MCF 10A (cell line): Measurements from ENCODE around the gene ZNF791. TPM values are rescaled to one million over a fixed set of nuclear protein-coding genes. Genes with fewer than 3 reads are reported as not detected.
"Not testable (repeated sequence)": the region's sequence is repeated elsewhere in the genome, so short reads cannot be mapped to it uniquely, and the experiment has no call there.

ENCODE experiments used
- BruUV-seq: library from RNA; stranded (reverse); fragments of 400-500 nt; replicated peaks from 2 replicates; lab custom pipeline; 2021; lab: Mats Ljungman, UMichigan
- CTCF ChIA-PET: fragments of 300-600 bp; sonication (Branson Sonifier 250); formaldehyde crosslinking; extraction: SDS; loops from one replicate; lab custom pipeline; 2021; ENCODE audit warnings: antibody characterized with exemption, inconsistent platforms; lab: Yijun Ruan, JAX
- POLR2A ChIA-PET: fragments of 300-600, 350-650 bp; sonication (Branson Sonifier 250); formaldehyde crosslinking; extraction: SDS; loops from one replicate; lab custom pipeline; 2020; ENCODE audit warnings: antibody characterized with exemption, inconsistent platforms; lab: Yijun Ruan, JAX
- DNase-seq: peaks from one replicate; pipeline ENCODE4 v3.0.0-alpha.2; 2018; ENCODE audit not compliant: unreplicated experiment
- H3K27ac Mint-ChIP-seq: one replicate; pipeline ENCODE4 v1.8.0; 2022; ENCODE audit warnings: mild to moderate bottlenecking, low read depth, mixed read lengths; ENCODE audit not compliant: unreplicated experiment
- H3K27me3 Mint-ChIP-seq: one replicate; pipeline ENCODE4 v1.8.0; 2022; ENCODE audit warnings: mixed read lengths; ENCODE audit not compliant: insufficient read depth, unreplicated experiment
- H3K36me3 Mint-ChIP-seq: one replicate; pipeline ENCODE4 v1.8.0; 2022; ENCODE audit warnings: mild to moderate bottlenecking, moderate library complexity, mixed read lengths; ENCODE audit not compliant: insufficient read depth, unreplicated experiment
- H3K4me1 Mint-ChIP-seq: one replicate; pipeline ENCODE4 v1.8.0; 2022; ENCODE audit warnings: mixed read lengths; ENCODE audit not compliant: insufficient read depth, unreplicated experiment
- H3K4me3 Mint-ChIP-seq: one replicate; pipeline ENCODE4 v1.8.0; 2022; ENCODE audit warnings: mild to moderate bottlenecking, moderate library complexity, mixed read lengths; ENCODE audit not compliant: unreplicated experiment
- H3K9me3 Mint-ChIP-seq: one replicate; pipeline ENCODE4 v1.8.0; 2022; ENCODE audit warnings: mixed read lengths; ENCODE audit not compliant: unreplicated experiment
- CTCF ChIP-seq: fragments of 200-600 bp; IDR thresholded peaks from one replicate; pipeline ENCODE4 v1.8.0; 2022; ENCODE audit warnings: antibody characterized with exemption, mild to moderate bottlenecking; ENCODE audit not compliant: unreplicated experiment
- intact Hi-C: fragments of 100-400 bp; cut with micrococcal nuclease; formaldehyde crosslinking; loops from 2 replicates; pipeline ENCODE4 v1.14.1; 2022
- total RNA-seq: library from RNA; stranded (reverse); gene quantifications from 2 replicates; pipeline ENCODE4 v1.2.3, GENCODE V29; 2022

ZNF791 gene
- total RNA-seq, 1 experiment from 2014 or later = 23.7 TPM

GRCh38 chr19:12606796-12607195 is 3.9 kb upstream of the ZNF791 start:
- no peaks in the 10 kb centered on the region for H3K4me1 Mint-ChIP-seq
- H3K9me3 Mint-ChIP-seq = no peaks in the 10 kb centered on the region
- CTCF ChIA-PET = interaction anchor here (0.5 to 0.7 kb wide), 4 partner anchors 13 to 1901 kb away, joined by 3 to 5 read pairs (median 3); no protein-coding TSS in a partner anchor
- TF ChIP-seq CTCF = no peak
- BruUV-seq = no TSS peak
- no peak for DNase-seq
- POLR2A ChIA-PET = interaction anchor here (0.6 to 1.1 kb wide), 3 partner anchors 56 to 1299 kb away, joined by 3 to 4 read pairs (median 3); partner anchors contain the start of genes CC2D1A and ZNF564
- no peak overlapping the region for H3K4me3 Mint-ChIP-seq
- H3K27me3 Mint-ChIP-seq = no peaks in the 10 kb centered on the region
- H3K27ac Mint-ChIP-seq = no peak overlapping the region
- H3K36me3 Mint-ChIP-seq = peaks cover 49% of the 10 kb centered on the region
- intact Hi-C loops = no loop called here

- no peaks in the 10 kb centered on the region for H3K4me1 Mint-ChIP-seq
- H3K9me3 Mint-ChIP-seq = no peaks in the 10 kb centered on the region
- intact Hi-C loops = no loop called here
- TF ChIP-seq CTCF = no peak
- H3K27me3 Mint-ChIP-seq = no peaks in the 10 kb centered on the region
- ChIA-PET CTCF (interaction anchor here (0.6 kb wide), 1 partner anchor 169 kb away, joined by 5 read pairs; no protein-coding TSS in a partner anchor), POLR2A (interaction anchor here (0.7 kb wide), 1 partner anchor 1027 kb away, joined by 3 read pairs; no protein-coding TSS in a partner anchor)
- no peak overlapping the region for H3K27ac Mint-ChIP-seq
- peaks cover 44% of the 10 kb centered on the region for H3K36me3 Mint-ChIP-seq
- H3K4me3 Mint-ChIP-seq = no peak overlapping the region
- no peak for DNase-seq
- no TSS peak for BruUV-seq
Observed at GRCh38 chr19:12607631-12608030, 3.1 kb upstream of the ZNF791 start.

GRCh38 chr19:12611361-12611699 is 610 bp downstream of the ZNF791 start:
- H3K4me3 Mint-ChIP-seq = peak overlapping the region; percentile 96
- TF ChIP-seq CTCF = no peak
- H3K27me3 Mint-ChIP-seq = no peaks in the 10 kb centered on the region
- POLR2A ChIA-PET = interaction anchor here (0.6 to 3.4 kb wide), 50 partner anchors 9 to 1949 kb away, joined by 3 to 51 read pairs (median 5); partner anchors contain the start of genes DHPS, DNASE2, ECSIT and GCDH
- BruUV-seq = no TSS peak
- H3K4me1 Mint-ChIP-seq = peaks cover 6% of the 10 kb centered on the region
- peaks cover 50% of the 10 kb centered on the region for H3K36me3 Mint-ChIP-seq
- peak overlapping the region; percentile 97 for H3K27ac Mint-ChIP-seq
- intact Hi-C loops = loop anchor here (2.0 to 5.0 kb wide), 3 partner anchors 57 to 319 kb away; partner anchors contain the start of genes ZNF44 and ZNF443
- DNase-seq = peak; percentile 77
- H3K9me3 Mint-ChIP-seq = no peaks in the 10 kb centered on the region
- CTCF ChIA-PET = interaction anchor here (0.6 to 0.7 kb wide), 3 partner anchors 209 to 1194 kb away, joined by 3 read pairs; partner anchors contain the start of genes IER2 and STX10

- POLR2A ChIA-PET = no interaction called here
- CTCF ChIA-PET = no interaction called here
- no peak overlapping the region for H3K27ac Mint-ChIP-seq
- peaks cover 6% of the 10 kb centered on the region for H3K4me1 Mint-ChIP-seq
- H3K9me3 Mint-ChIP-seq = no peaks in the 10 kb centered on the region
- no peak for TF ChIP-seq CTCF
- no peaks in the 10 kb centered on the region for H3K27me3 Mint-ChIP-seq
- H3K36me3 Mint-ChIP-seq = peaks cover 78% of the 10 kb centered on the region
- no peak overlapping the region for H3K4me3 Mint-ChIP-seq
- intact Hi-C loops = no loop called here
- no peak for DNase-seq
- no TSS peak for BruUV-seq
Observed at GRCh38 chr19:12617646-12618045, 6.9 kb downstream of the ZNF791 start.

GRCh38 chr19:12621253-12622024 is 10.7 kb downstream of the ZNF791 start:
- DNase-seq, BruUV-seq, CTCF ChIA-PET, H3K27ac Mint-ChIP-seq, H3K4me1 Mint-ChIP-seq, intact Hi-C loops, H3K4me3 Mint-ChIP-seq, H3K9me3 Mint-ChIP-seq, H3K27me3 Mint-ChIP-seq: not testable (repeated sequence)
- POLR2A ChIA-PET = interaction anchor here (3.4 kb wide), 1 partner anchor 11 kb away, joined by 13 read pairs; the partner anchor contains the start of genes ZNF490 and ZNF791
- H3K36me3 Mint-ChIP-seq = peaks cover 83% of the 10 kb centered on the region
